HepG2 (cell line): Measurements from ENCODE around the gene UMOD. TPM values are rescaled to one million over a fixed set of nuclear protein-coding genes. Genes with fewer than 3 reads are reported as not detected.
A peak's percentile ranks its signal among the peaks of the same experiment; 100 is the strongest.

ENCODE experiments used
- CAMTA2 ChIP-seq: sonication (generic); formaldehyde crosslinking; IDR thresholded peaks from 2 replicates; pipeline ENCODE4 v1.4.0; 2020; ENCODE audit warnings: mild to moderate bottlenecking, missing genetic modification reagents, borderline replicate concordance
- EP300 ChIP-seq, 3 experiments: sonication (generic) in 1 of 3; formaldehyde crosslinking in 1 of 3; IDR thresholded peaks; 2 replicates each; pipeline versions ENCODE4 v1.5.1 to v1.6.1; 2011 to 2020; ENCODE audit warnings: low read depth in 2 of 3, low read length in 2 of 3, borderline replicate concordance in 1 of 3, improper control_type of control experiment in 1 of 3, mild to moderate bottlenecking in 1 of 3, missing genetic modification reagents in 1 of 3, moderate library complexity in 1 of 3
- HBP1 ChIP-seq: IDR thresholded peaks from 2 replicates; pipeline ENCODE4 v1.6.1; 2016; ENCODE audit warnings: low read depth, control low read depth
- HES4 ChIP-seq: sonication (generic); formaldehyde crosslinking; IDR thresholded peaks from 2 replicates; pipeline ENCODE4 v1.9.0; 2021; ENCODE audit warnings: mild to moderate bottlenecking, missing genetic modification reagents, borderline replicate concordance
- KDM4B ChIP-seq: sonication (generic); formaldehyde crosslinking; IDR thresholded peaks from 2 replicates; pipeline ENCODE4 v1.4.0; 2020; ENCODE audit warnings: missing genetic modification reagents
- KLF13 ChIP-seq: sonication (generic); formaldehyde crosslinking; IDR thresholded peaks from 2 replicates; pipeline ENCODE4 v1.4.0; 2020; ENCODE audit warnings: mild to moderate bottlenecking, missing genetic modification reagents
- SNAI1 ChIP-seq: sonication (generic); formaldehyde crosslinking; IDR thresholded peaks from 2 replicates; pipeline ENCODE4 v1.5.0; 2020; ENCODE audit warnings: mild to moderate bottlenecking, missing genetic modification reagents, borderline replicate concordance
- TCF12 ChIP-seq, 2 experiments: fragments of 450-650 bp in 1 of 2; sonication (generic) in 1 of 2; formaldehyde crosslinking in 1 of 2; IDR thresholded peaks; 2 replicates each; pipeline versions ENCODE4 v1.6.1 to v1.8.0; 2017 to 2022; ENCODE audit warnings: antibody characterized with exemption in 1 of 2, mild to moderate bottlenecking in 1 of 2, missing genetic modification reagents in 1 of 2, moderate library complexity in 1 of 2
- THYN1 ChIP-seq: sonication (generic); formaldehyde crosslinking; IDR thresholded peaks from 2 replicates; pipeline ENCODE4 v1.8.1; 2023; ENCODE audit warnings: low read depth, mild to moderate bottlenecking, moderate library complexity, missing genetic modification reagents, borderline replicate concordance
- TRAFD1 ChIP-seq: sonication (generic); formaldehyde crosslinking; IDR thresholded peaks from 2 replicates; pipeline ENCODE4 v1.5.1; 2020; ENCODE audit warnings: missing genetic modification reagents, mild to moderate bottlenecking, borderline replicate concordance
- WIZ ChIP-seq: sonication (generic); formaldehyde crosslinking; IDR thresholded peaks from 2 replicates; pipeline ENCODE4 v1.5.1; 2020; ENCODE audit warnings: mild to moderate bottlenecking, missing genetic modification reagents
- ZEB1 ChIP-seq: IDR thresholded peaks from 2 replicates; pipeline ENCODE4 v1.6.1; 2012; ENCODE audit warnings: mild to moderate bottlenecking, low read depth, inconsistent platforms; ENCODE audit not compliant: insufficient replicate concordance
- ZFP37 ChIP-seq: sonication (generic); formaldehyde crosslinking; IDR thresholded peaks from 2 replicates; pipeline ENCODE4 v1.4.0; 2020; ENCODE audit warnings: missing genetic modification reagents, borderline replicate concordance
- ZMYM3 ChIP-seq: sonication (generic); formaldehyde crosslinking; IDR thresholded peaks from 2 replicates; pipeline ENCODE4 v1.5.1; 2020; ENCODE audit warnings: mild to moderate bottlenecking, missing genetic modification reagents
- ZNF253 ChIP-seq: sonication (generic); formaldehyde crosslinking; IDR thresholded peaks from 2 replicates; pipeline ENCODE4 v1.8.0; 2022; ENCODE audit warnings: mild to moderate bottlenecking, missing genetic modification reagents, borderline replicate concordance
- ZNF333 ChIP-seq: sonication (generic); formaldehyde crosslinking; IDR thresholded peaks from 2 replicates; pipeline ENCODE4 v1.4.0; 2020; ENCODE audit warnings: mild to moderate bottlenecking, missing genetic modification reagents, borderline replicate concordance
- ZNF343 ChIP-seq: sonication (generic); formaldehyde crosslinking; IDR thresholded peaks from 2 replicates; pipeline ENCODE4 v1.4.0; 2020; ENCODE audit warnings: mild to moderate bottlenecking, missing genetic modification reagents
- ZNF777 ChIP-seq: sonication (generic); formaldehyde crosslinking; IDR thresholded peaks from 2 replicates; pipeline ENCODE4 v1.4.0; 2020; ENCODE audit warnings: missing genetic modification reagents
- polyA plus RNA-seq, 8 experiments: library from polyadenylated mRNA; depleted of rRNA in 3 of 8; stranded (reverse) in 7 of 8; unstranded in 1 of 8; fragments of >200 nt; fragmentation: Illumina TruSeq in 4 of 8; extraction: Trizol in 4 of 8; gene quantifications; 2 replicates each; pipeline versions ENCODE4 v1.2.1 to v1.2.3, GENCODE V29; 2011 to 2016; ENCODE audit warnings: low read depth in 4 of 8, missing spikeins in 1 of 8, mixed read lengths in 1 of 8; ENCODE audit not compliant: insufficient read depth in 1 of 8
- total RNA-seq, 5 experiments: library from RNA; depleted of rRNA; stranded (reverse); fragments of >200 nt; fragmentation: Illumina TruSeq; extraction: Trizol; gene quantifications; 2 replicates each; pipeline ENCODE4 v1.2.3, GENCODE V29; 2016; ENCODE audit warnings: low read depth in 1 of 5
- TF ChIP-seq, protein P1 (sequence below): sonication (generic); formaldehyde crosslinking; IDR thresholded peaks from 2 replicates; pipeline ENCODE4 v1.5.1; 2020; ENCODE audit warnings: missing genetic modification reagents, mild to moderate bottlenecking, borderline replicate concordance
- TF ChIP-seq, protein P2 (sequence below): sonication (generic); formaldehyde crosslinking; IDR thresholded peaks from 2 replicates; pipeline ENCODE4 v1.4.0; 2020; ENCODE audit warnings: mild to moderate bottlenecking, missing genetic modification reagents
- TF ChIP-seq, protein P3 (sequence below): sonication (generic); formaldehyde crosslinking; conservative IDR thresholded peaks from 2 replicates; pipeline ENCODE4 v1.8.1; 2023; ENCODE audit warnings: missing genetic modification reagents

Gene UMOD
- total and polyA plus RNA-seq, 2 of the 13 experiments (the other 11 are each of a cell fraction or from before 2014, with no cell fraction given) = not detected

GRCh38 chr16:20397468-20398074, 45.1 kb upstream of the UMOD start (continued):
- TF ChIP-seq, protein P1, sequence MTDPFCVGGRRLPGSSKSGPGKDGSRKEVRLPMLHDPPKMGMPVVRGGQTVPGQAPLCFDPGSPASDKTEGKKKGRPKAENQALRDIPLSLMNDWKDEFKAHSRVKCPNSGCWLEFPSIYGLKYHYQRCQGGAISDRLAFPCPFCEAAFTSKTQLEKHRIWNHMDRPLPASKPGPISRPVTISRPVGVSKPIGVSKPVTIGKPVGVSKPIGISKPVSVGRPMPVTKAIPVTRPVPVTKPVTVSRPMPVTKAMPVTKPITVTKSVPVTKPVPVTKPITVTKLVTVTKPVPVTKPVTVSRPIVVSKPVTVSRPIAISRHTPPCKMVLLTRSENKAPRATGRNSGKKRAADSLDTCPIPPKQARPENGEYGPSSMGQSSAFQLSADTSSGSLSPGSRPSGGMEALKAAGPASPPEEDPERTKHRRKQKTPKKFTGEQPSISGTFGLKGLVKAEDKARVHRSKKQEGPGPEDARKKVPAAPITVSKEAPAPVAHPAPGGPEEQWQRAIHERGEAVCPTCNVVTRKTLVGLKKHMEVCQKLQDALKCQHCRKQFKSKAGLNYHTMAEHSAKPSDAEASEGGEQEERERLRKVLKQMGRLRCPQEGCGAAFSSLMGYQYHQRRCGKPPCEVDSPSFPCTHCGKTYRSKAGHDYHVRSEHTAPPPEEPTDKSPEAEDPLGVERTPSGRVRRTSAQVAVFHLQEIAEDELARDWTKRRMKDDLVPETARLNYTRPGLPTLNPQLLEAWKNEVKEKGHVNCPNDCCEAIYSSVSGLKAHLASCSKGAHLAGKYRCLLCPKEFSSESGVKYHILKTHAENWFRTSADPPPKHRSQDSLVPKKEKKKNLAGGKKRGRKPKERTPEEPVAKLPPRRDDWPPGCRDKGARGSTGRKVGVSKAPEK (CRISPR knock-in tag) = no peak
- TF ChIP-seq HES4 = no peak
- no peak for TF ChIP-seq ZNF333 (CRISPR knock-in tag)
- no peak for TF ChIP-seq THYN1 (CRISPR knock-in tag)
- TF ChIP-seq TCF12 (IDR thresholded peaks at IDR 0.05) = no peak
- TF ChIP-seq TCF12 (CRISPR knock-in tag; IDR thresholded peaks at IDR 0.05) = no peak
- TF ChIP-seq CAMTA2 (CRISPR knock-in tag) = no peak
- no peak; the same call in 1 of the 2 replicates for TF ChIP-seq WIZ (CRISPR knock-in tag)
- TF ChIP-seq ZNF777 (CRISPR knock-in tag) = no peak
- TF ChIP-seq, protein P2, sequence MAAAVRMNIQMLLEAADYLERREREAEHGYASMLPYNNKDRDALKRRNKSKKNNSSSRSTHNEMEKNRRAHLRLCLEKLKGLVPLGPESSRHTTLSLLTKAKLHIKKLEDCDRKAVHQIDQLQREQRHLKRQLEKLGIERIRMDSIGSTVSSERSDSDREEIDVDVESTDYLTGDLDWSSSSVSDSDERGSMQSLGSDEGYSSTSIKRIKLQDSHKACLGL (CRISPR knock-in tag) = no peak
- no peak for TF ChIP-seq ZNF343
- no peak for TF ChIP-seq TRAFD1 (CRISPR knock-in tag)
- no peak for TF ChIP-seq KDM4B (CRISPR knock-in tag)
- peak; percentile 78 for TF ChIP-seq ZMYM3 (CRISPR knock-in tag)
- no peak for TF ChIP-seq SNAI1
- TF ChIP-seq, protein P3, sequence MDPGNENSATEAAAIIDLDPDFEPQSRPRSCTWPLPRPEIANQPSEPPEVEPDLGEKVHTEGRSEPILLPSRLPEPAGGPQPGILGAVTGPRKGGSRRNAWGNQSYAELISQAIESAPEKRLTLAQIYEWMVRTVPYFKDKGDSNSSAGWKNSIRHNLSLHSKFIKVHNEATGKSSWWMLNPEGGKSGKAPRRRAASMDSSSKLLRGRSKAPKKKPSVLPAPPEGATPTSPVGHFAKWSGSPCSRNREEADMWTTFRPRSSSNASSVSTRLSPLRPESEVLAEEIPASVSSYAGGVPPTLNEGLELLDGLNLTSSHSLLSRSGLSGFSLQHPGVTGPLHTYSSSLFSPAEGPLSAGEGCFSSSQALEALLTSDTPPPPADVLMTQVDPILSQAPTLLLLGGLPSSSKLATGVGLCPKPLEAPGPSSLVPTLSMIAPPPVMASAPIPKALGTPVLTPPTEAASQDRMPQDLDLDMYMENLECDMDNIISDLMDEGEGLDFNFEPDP (CRISPR knock-in tag) = no peak
- peak in 1 of 2 experiments; percentile 67; a peak in 2 of 4 replicates for TF ChIP-seq EP300 (IDR thresholded peaks at IDR 0.05; ENCODE audit: low read depth in 2 of 2, low read length in 2 of 2)
- TF ChIP-seq EP300 (CRISPR knock-in tag; IDR thresholded peaks at IDR 0.05; ENCODE audit: borderline replicate concordance) = no peak
- TF ChIP-seq ZFP37 = 0 out of 2 replicates have a peak, but pooled peaks have one; percentile 23
- TF ChIP-seq ZEB1 = no peak
- TF ChIP-seq HBP1 (CRISPR knock-in tag) = no peak
- no peak for TF ChIP-seq KLF13
- no peak for TF ChIP-seq ZNF253 (CRISPR knock-in tag)
